ENCODE data around the gene CLDN20. TPM values are rescaled to one million over a fixed set of nuclear protein-coding genes. Genes with fewer than 3 reads are reported as not detected.
"Not testable (repeated sequence)": the region's sequence is repeated elsewhere in the genome, so short reads cannot be mapped to it uniquely, and the experiment has no call there.

CLDN20 gene
- total RNA-seq, 2 donors from 2014 or later, result not detected

- ATAC-seq (ENCODE audit: insufficient number of reproducible peaks, low FRiP score, low read depth) (no peak), DNase-seq (ENCODE audit: low spot score) (no peak)
- no peak overlapping the region for H3K27ac ChIP-seq
- peaks cover 3% of the 10 kb centered on the region for H3K36me3 ChIP-seq
- no peaks in the 10 kb centered on the region for H3K27me3 ChIP-seq (replicated peaks; ENCODE audit: insufficient read depth)
- no peak for TF ChIP-seq CTCF (IDR thresholded peaks at IDR 0.05)
- H3K4me1 ChIP-seq (ENCODE audit: control insufficient read depth in 1 of 2, low read depth in 2 of 2), result peaks cover 0 to 10% of the 10 kb centered on the region in 2 donors
- no peak overlapping the region for H3K4me3 ChIP-seq
- H3K9me3 ChIP-seq, result no peaks in the 10 kb centered on the region
These were observed 46.8 kb downstream of the CLDN20 start for GRCh38 chr6:155310596-155310995.

- TF ChIP-seq CTCF (IDR thresholded peaks at IDR 0.05), result no peak
- H3K27ac ChIP-seq, result no peak overlapping the region
- H3K27me3 ChIP-seq (replicated peaks; ENCODE audit: insufficient read depth), result no peaks in the 10 kb centered on the region
- DNase-seq (ENCODE audit: low spot score), result no peak
- ATAC-seq (ENCODE audit: insufficient number of reproducible peaks, low FRiP score, low read depth), result no peak
- H3K36me3 ChIP-seq, result peaks cover 3% of the 10 kb centered on the region
- H3K9me3 ChIP-seq, result no peaks in the 10 kb centered on the region
- no peak overlapping the region for H3K4me3 ChIP-seq
- peaks cover 0 to 10% of the 10 kb centered on the region in 2 donors for H3K4me1 ChIP-seq (ENCODE audit: control insufficient read depth in 1 of 2, low read depth in 2 of 2)
These were observed 47.3 kb downstream of the CLDN20 start for GRCh38 chr6:155311086-155311485.

- no peaks in the 10 kb centered on the region for H3K27me3 ChIP-seq (replicated peaks; ENCODE audit: insufficient read depth)
- TF ChIP-seq CTCF (IDR thresholded peaks at IDR 0.05), result no peak
- ATAC-seq (ENCODE audit: insufficient number of reproducible peaks, low FRiP score, low read depth), result no peak
- no peak overlapping the region for H3K27ac ChIP-seq
- H3K4me1 ChIP-seq (ENCODE audit: control insufficient read depth in 1 of 2, low read depth in 2 of 2), result peaks cover 0 to 10% of the 10 kb centered on the region in 2 donors
- peaks cover 3% of the 10 kb centered on the region for H3K36me3 ChIP-seq
- no peaks in the 10 kb centered on the region for H3K9me3 ChIP-seq
- H3K4me3 ChIP-seq, result no peak overlapping the region
- DNase-seq (ENCODE audit: low spot score), result no peak
These were observed 47.8 kb downstream of the CLDN20 start for GRCh38 chr6:155311583-155311982.

GRCh38 chr6:155312950-155313349 lies 49.1 kb downstream of the CLDN20 start:
- H3K4me1 ChIP-seq (ENCODE audit: control insufficient read depth in 1 of 2, low read depth in 2 of 2), result peaks cover 0 to 10% of the 10 kb centered on the region in 2 donors
- H3K36me3 ChIP-seq; H3K27ac ChIP-seq; H3K9me3 ChIP-seq; ATAC-seq (ENCODE audit: insufficient number of reproducible peaks, low FRiP score, low read depth); DNase-seq (ENCODE audit: low spot score); H3K27me3 ChIP-seq (replicated peaks; ENCODE audit: insufficient read depth): not testable (repeated sequence)
- peak overlapping the region; percentile 89 for H3K4me3 ChIP-seq

- no peak for ATAC-seq (ENCODE audit: insufficient number of reproducible peaks, low FRiP score, low read depth)
- Histone ChIP-seq H3K36me3 (peaks cover 3% of the 10 kb centered on the region), H3K27ac (peak overlapping the region; percentile 72), H3K9me3 (no peaks in the 10 kb centered on the region), H3K4me3 (peak overlapping the region; percentile 89), H3K4me1 (ENCODE audit: control insufficient read depth in 1 of 2, low read depth in 2 of 2) (peaks cover 0 to 10% of the 10 kb centered on the region in 2 donors), H3K27me3 (replicated peaks; ENCODE audit: insufficient read depth) (no peaks in the 10 kb centered on the region)
- DNase-seq (ENCODE audit: low spot score), result no peak
- TF ChIP-seq CTCF (IDR thresholded peaks at IDR 0.05), result no peak
These were observed 49.8 kb downstream of the CLDN20 start for GRCh38 chr6:155313602-155314091.

Measured in thoracic aorta (tissue), 2 donors.